ENCODE data around the gene CTNNA3. TPM values are rescaled to one million over a fixed set of nuclear protein-coding genes. Genes with fewer than 3 reads are reported as not detected.

The CTNNA3 gene
- total RNA-seq, 6 experiments from 2014 or later: 0.19 to 3.6 (median 1.2) TPM

DNA sequence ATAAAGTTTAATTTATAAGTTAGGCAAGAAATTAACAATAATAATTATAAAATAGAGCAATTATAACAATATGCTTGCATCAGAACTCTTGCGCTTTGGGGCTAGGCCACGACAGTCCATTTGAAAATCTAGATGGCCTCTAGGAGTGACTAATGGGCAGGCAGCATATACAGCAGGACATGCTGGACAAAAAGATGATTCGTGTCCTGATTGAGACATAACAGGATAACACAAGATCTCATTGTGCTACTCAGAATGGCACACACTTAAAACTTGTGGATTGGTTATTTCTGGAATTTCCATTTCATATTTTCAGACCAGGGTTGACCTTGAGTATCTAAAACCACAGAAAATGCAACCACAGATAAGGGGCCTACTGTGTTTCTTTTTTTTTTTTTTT is 27.5 kb downstream of the CTNNA3 start:
- intact Hi-C loops (cut with DNase I): no loop called here
- H3K27me3 ChIP-seq: no peaks in the 10 kb centered on the region
- WGBS (ENCODE audit: insufficient coverage, low coverage, low lambda C conversion rate, missing lambda C conversion rate): 71% methylated on average over 3 of the region's 3 CpGs

DNA sequence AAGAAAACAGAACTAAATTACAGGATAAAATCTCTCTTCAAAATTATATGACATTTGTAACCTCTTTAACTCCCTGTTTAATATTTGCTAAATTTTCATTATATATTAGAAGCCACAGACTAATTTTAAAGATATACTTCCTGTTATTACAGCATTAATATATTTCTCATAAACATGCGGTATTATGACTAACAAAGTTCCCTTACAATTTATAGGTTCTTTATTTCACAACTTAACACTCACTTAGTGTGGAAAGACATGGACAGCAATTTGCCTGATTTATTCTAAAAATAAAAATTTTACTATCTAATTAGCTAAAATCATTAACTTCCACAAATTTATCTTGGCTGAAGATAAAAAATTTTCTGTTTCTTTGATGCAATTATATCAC is 29.0 kb downstream of the CTNNA3 start:
- Histone ChIP-seq H3K9me3 (no peaks in the 10 kb centered on the region), H3K36me3 (no peaks in the 10 kb centered on the region), H3K4me3 (no peak overlapping the region), H3K27ac (no peak overlapping the region), H3K4me1 (no peaks in the 10 kb centered on the region), H3K27me3 (no peaks in the 10 kb centered on the region)
- DNase-seq: no peak
- whole genome bisulfite sequencing (ENCODE audit: insufficient coverage, low coverage, low lambda C conversion rate, missing lambda C conversion rate): 85% methylated on average over 1 of the region's 1 CpG
- ATAC-seq: no peak
- intact Hi-C loops (cut with DNase I): no loop called here
- TF ChIP-seq POLR2A (IDR thresholded peaks at IDR 0.05): no peak
- TF ChIP-seq, protein P1, sequence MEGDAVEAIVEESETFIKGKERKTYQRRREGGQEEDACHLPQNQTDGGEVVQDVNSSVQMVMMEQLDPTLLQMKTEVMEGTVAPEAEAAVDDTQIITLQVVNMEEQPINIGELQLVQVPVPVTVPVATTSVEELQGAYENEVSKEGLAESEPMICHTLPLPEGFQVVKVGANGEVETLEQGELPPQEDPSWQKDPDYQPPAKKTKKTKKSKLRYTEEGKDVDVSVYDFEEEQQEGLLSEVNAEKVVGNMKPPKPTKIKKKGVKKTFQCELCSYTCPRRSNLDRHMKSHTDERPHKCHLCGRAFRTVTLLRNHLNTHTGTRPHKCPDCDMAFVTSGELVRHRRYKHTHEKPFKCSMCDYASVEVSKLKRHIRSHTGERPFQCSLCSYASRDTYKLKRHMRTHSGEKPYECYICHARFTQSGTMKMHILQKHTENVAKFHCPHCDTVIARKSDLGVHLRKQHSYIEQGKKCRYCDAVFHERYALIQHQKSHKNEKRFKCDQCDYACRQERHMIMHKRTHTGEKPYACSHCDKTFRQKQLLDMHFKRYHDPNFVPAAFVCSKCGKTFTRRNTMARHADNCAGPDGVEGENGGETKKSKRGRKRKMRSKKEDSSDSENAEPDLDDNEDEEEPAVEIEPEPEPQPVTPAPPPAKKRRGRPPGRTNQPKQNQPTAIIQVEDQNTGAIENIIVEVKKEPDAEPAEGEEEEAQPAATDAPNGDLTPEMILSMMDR (IDR thresholded peaks at IDR 0.05): no peak

More for the DNA sequence above, 27.5 kb downstream of the CTNNA3 start:
- H3K4me3 ChIP-seq: no peak overlapping the region
- H3K9me3 ChIP-seq: no peaks in the 10 kb centered on the region
- no peak for DNase-seq
- no peaks in the 10 kb centered on the region for H3K36me3 ChIP-seq
- no peaks in the 10 kb centered on the region for H3K4me1 ChIP-seq
- TF ChIP-seq, protein P1 (IDR thresholded peaks at IDR 0.05): no peak
- no peak for TF ChIP-seq POLR2A (IDR thresholded peaks at IDR 0.05)
- H3K27ac ChIP-seq: no peak overlapping the region
- no peak for ATAC-seq

DNA sequence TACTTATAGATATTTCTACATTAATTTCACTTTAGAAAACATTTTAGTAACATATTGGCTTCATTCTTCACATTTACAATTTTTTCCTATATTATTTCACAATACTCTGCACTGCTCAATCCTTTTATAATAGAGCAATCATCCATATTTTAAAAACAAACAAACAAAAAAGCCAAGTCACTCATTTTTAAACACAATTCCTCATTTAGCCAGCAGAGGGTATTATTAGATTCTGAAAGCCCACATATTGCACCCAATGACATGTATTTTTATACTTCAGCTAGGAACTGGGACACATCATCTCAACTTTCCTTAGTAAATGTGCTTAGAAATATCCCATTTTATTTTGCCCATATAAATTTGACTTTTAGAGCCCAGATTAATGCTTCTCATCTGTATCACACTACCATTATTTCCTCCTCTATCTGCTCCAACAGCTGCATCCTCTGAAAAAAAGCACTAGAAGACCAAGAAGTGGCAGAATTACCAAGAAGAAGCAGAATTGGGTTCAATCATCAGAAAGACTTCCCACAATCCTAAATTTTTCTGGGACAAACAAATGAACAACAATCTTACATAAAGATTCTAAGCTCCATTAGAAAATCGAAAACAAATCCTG is 29.5 kb downstream of the CTNNA3 start:
- intact Hi-C loops (cut with DNase I): no loop called here

DNA sequence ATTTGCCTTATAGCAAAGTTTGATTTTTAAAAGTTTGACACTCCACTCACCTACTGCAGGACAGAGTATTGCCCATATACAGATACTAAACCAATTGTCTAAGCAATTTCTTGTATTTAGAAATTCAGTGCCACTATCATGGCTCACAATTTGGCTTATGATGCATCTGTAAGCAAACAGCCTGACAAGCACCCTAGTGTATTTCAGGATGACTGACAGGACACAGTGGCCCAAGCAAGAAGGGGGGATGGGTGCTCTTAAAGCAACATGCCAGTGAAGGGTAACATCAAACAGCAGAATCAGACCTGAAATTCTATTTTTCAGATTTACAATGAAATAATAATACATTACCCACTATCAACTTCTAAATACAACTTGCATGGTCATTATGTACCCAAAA is 30.5 kb downstream of the CTNNA3 start:
- H3K4me1 ChIP-seq: no peaks in the 10 kb centered on the region
- no peak overlapping the region for H3K4me3 ChIP-seq
- H3K36me3 ChIP-seq: no peaks in the 10 kb centered on the region
- no peaks in the 10 kb centered on the region for H3K27me3 ChIP-seq
- intact Hi-C loops (cut with DNase I): no loop called here
- ATAC-seq (no peak), DNase-seq (no peak)
- TF ChIP-seq POLR2A (IDR thresholded peaks at IDR 0.05): no peak
- TF ChIP-seq, protein P1 (IDR thresholded peaks at IDR 0.05): no peak
- no peaks in the 10 kb centered on the region for H3K9me3 ChIP-seq
- H3K27ac ChIP-seq: no peak overlapping the region

More for the DNA sequence above, 29.5 kb downstream of the CTNNA3 start:
- no peak overlapping the region for H3K4me3 ChIP-seq
- ATAC-seq (peak in 3 of 4 donors; percentile 44 to 49 (median 46)), DNase-seq (no peak)
- H3K9me3 ChIP-seq: no peaks in the 10 kb centered on the region
- H3K27ac ChIP-seq: no peak overlapping the region
- no peaks in the 10 kb centered on the region for H3K36me3 ChIP-seq
- no peak for TF ChIP-seq POLR2A (IDR thresholded peaks at IDR 0.05)
- TF ChIP-seq, protein P1 (IDR thresholded peaks at IDR 0.05): peak; percentile 44 to 49 (median 48)
- H3K4me1 ChIP-seq: no peaks in the 10 kb centered on the region
- no peaks in the 10 kb centered on the region for H3K27me3 ChIP-seq
- WGBS (ENCODE audit: insufficient coverage, low coverage, low lambda C conversion rate, missing lambda C conversion rate): 73% methylated on average over 1 of the region's 1 CpG

DNA sequence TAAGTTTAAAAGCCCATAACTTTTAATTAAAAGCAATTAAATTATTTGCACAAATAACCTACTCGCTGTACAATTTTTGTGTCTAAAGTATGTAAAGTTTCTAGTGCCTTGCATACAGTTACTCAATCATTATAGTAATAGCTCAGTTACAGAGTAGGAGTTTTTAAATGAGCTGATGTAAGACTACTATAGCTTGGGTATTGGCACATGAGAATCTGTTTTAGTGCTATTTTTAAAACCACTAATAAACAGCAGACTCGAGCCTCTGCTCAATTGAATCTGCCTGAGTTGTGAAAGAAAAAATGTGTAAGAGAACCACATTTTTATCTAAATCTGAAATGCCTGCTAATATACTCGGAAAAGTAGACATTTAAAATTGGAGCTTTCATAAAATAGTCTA is 31.1 kb downstream of the CTNNA3 start:
- H3K9me3 ChIP-seq: no peaks in the 10 kb centered on the region
- no peak overlapping the region for H3K4me3 ChIP-seq
- H3K36me3 ChIP-seq: no peaks in the 10 kb centered on the region
- no peaks in the 10 kb centered on the region for H3K4me1 ChIP-seq
- WGBS (ENCODE audit: insufficient coverage, low coverage, low lambda C conversion rate, missing lambda C conversion rate): 59% methylated on average over 3 of the region's 3 CpGs
- H3K27ac ChIP-seq: no peak overlapping the region
- TF ChIP-seq, protein P1 (IDR thresholded peaks at IDR 0.05): no peak
- no peak for TF ChIP-seq POLR2A (IDR thresholded peaks at IDR 0.05)
- ATAC-seq: no peak
- intact Hi-C loops (cut with DNase I): no loop called here
- DNase-seq: no peak
- H3K27me3 ChIP-seq: no peaks in the 10 kb centered on the region

Data from right lobe of liver (tissue), 6 donors.